Activated B cell treated with CpG ODN at 0.5 μM for 24 hours (primary cell): Measurements from ENCODE around the gene MED13L. TPM values are rescaled to one million over a fixed set of nuclear protein-coding genes. Genes with fewer than 3 reads are reported as not detected.

Experiments
- ATAC-seq: fragments of 200-7000 bp; cut with Tn5 transposase; one replicate; pipeline ENCODE4 v1.10.0; 2021; ENCODE audit warnings: low read depth, mild to moderate bottlenecking, moderate library complexity
- CTCF ChIA-PET: fragments of 350-600 bp; sonication (Branson Sonifier 250); formaldehyde crosslinking; loops from one replicate; lab custom pipeline; 2021; ENCODE audit warnings: antibody characterized with exemption; lab: Charles Lee
- POLR2A ChIA-PET: fragments of 350-600 bp; sonication (Branson Sonifier 250); formaldehyde crosslinking; loops from one replicate; lab custom pipeline; 2021; ENCODE audit warnings: antibody characterized with exemption; lab: Charles Lee
- DNase-seq: peaks from one replicate; pipeline ENCODE4 v3.0.0; 2022
- H3K27ac Mint-ChIP-seq: one replicate; pipeline ENCODE4 v1.8.0; 2020; ENCODE audit warnings: mixed read lengths
- H3K27me3 Mint-ChIP-seq: one replicate; pipeline ENCODE4 v1.8.0; 2021; ENCODE audit warnings: mixed read lengths
- H3K36me3 Mint-ChIP-seq: one replicate; pipeline ENCODE4 v1.8.0; 2021; ENCODE audit warnings: low read depth, mixed read lengths
- H3K4me1 Mint-ChIP-seq: one replicate; pipeline ENCODE4 v1.8.0; 2021; ENCODE audit warnings: mixed read lengths
- H3K4me3 Mint-ChIP-seq: one replicate; pipeline ENCODE4 v1.8.0; 2020; ENCODE audit warnings: mild to moderate bottlenecking, mixed read lengths
- H3K9me3 Mint-ChIP-seq: one replicate; pipeline ENCODE4 v1.8.0; 2020; ENCODE audit warnings: mixed read lengths
- CTCF ChIP-seq: fragments of 200-600 bp; IDR thresholded peaks from one replicate; pipeline ENCODE4 v1.8.0; 2022; ENCODE audit warnings: antibody characterized with exemption, mild to moderate bottlenecking
- intact Hi-C: fragments of 100-400 bp; cut with micrococcal nuclease; formaldehyde crosslinking; loops from one replicate; pipeline ENCODE4 v1.15.1; 2024
- total RNA-seq: library from RNA; stranded (reverse); gene quantifications from 2 replicates; pipeline ENCODE4 v1.2.3, GENCODE V29; 2022

MED13L gene
- total RNA-seq, 1 donor from 2014 or later: 183 TPM

DNA sequence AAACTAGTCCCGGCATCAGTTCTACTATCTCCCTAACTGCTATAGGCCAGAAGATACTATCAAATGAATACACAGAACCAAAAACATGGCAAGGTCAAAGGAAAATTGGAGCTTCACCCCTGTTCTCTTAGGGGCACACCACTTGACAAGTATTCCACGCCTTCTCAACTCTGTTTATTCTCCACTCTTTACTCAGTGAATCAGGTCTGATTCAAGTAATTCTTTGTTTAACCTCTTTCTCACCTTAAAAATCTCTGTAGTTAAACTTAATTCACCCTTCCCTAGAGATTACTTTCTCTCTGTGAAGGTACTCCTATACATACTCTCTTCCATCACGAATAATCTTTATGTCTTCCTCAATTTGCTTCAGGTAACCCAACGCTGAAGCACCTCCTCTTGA lies 248.9 kb downstream of the MED13L start:
- H3K4me3 Mint-ChIP-seq: no peak overlapping the region
- ATAC-seq (no peak), DNase-seq (no peak)
- H3K36me3 Mint-ChIP-seq: peaks cover 2% of the 10 kb centered on the region
- peaks cover 39% of the 10 kb centered on the region for H3K4me1 Mint-ChIP-seq
- intact Hi-C loops: no loop called here
- H3K27me3 Mint-ChIP-seq: no peaks in the 10 kb centered on the region
- H3K27ac Mint-ChIP-seq: no peak overlapping the region
- no peak for TF ChIP-seq CTCF
- H3K9me3 Mint-ChIP-seq: no peaks in the 10 kb centered on the region
- POLR2A ChIA-PET: interaction anchor here (0.6 kb wide), 1 partner anchor 41 kb away, joined by 3 read pairs; no protein-coding TSS in a partner anchor
- CTCF ChIA-PET: no interaction called here

GRCh38 chr12:116027551-116027821 lies 250.0 kb downstream of the MED13L start:
- Mint-ChIP-seq H3K27me3 (no peaks in the 10 kb centered on the region), H3K27ac (no peak overlapping the region), H3K4me1 (peaks cover 41% of the 10 kb centered on the region), H3K36me3 (peaks cover 5% of the 10 kb centered on the region), H3K9me3 (no peaks in the 10 kb centered on the region), H3K4me3 (no peak overlapping the region)
- TF ChIP-seq CTCF: no peak
- ATAC-seq (no peak), DNase-seq (no peak)
- CTCF ChIA-PET: no interaction called here
- POLR2A ChIA-PET: no interaction called here
- intact Hi-C loops: no loop called here

DNA sequence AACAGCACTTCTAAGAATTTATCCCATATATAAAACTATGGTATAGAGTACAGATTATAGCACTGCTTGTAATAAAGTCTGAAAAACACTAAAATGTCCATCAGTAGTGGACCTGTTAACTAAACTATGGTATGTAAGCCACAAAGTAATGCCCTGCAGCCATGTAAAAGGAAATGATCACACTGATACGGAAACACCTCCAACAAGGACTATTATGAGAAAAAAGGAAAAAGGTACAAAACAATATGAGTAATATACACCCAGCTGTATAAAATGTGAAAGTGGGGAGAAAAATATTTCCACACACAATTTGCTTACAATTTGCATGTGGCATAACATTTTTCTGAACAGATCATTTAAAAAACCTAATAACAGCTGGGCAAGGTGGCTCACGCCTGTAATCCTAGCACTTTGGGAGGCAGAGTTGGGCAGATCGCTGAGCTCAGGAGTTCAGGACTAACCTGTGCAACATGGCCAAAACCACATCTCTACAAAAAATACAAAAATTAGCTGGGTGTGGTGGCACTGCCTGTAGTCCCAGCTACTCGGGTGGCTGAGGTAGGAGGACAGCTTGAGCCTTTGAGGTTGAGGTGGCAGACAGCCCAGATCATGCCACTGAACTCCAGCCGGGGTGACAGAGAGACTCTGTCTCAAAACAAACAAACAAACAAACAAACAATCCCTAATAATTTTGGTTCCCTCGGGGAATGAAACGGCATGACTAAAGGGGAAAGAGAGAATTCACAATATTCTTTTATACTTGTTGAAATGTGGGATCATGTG lies 250.5 kb downstream of the MED13L start:
- peaks cover 40% of the 10 kb centered on the region for H3K4me1 Mint-ChIP-seq
- H3K27me3 Mint-ChIP-seq: no peaks in the 10 kb centered on the region
- no peak for TF ChIP-seq CTCF
- no peak overlapping the region for H3K4me3 Mint-ChIP-seq
- peaks cover 7% of the 10 kb centered on the region for H3K36me3 Mint-ChIP-seq
- intact Hi-C loops: no loop called here
- ChIA-PET CTCF (no interaction called here), POLR2A (no interaction called here)
- H3K9me3 Mint-ChIP-seq: no peaks in the 10 kb centered on the region
- DNase-seq (no peak), ATAC-seq (no peak)
- H3K27ac Mint-ChIP-seq: peak overlapping the region; percentile 10

- peaks cover 40% of the 10 kb centered on the region for H3K4me1 Mint-ChIP-seq
- no peaks in the 10 kb centered on the region for H3K9me3 Mint-ChIP-seq
- H3K4me3 Mint-ChIP-seq: no peak overlapping the region
- DNase-seq (no peak), ATAC-seq (no peak)
- intact Hi-C loops: no loop called here
- peaks cover 7% of the 10 kb centered on the region for H3K36me3 Mint-ChIP-seq
- TF ChIP-seq CTCF: no peak
- no peaks in the 10 kb centered on the region for H3K27me3 Mint-ChIP-seq
- CTCF ChIA-PET: no interaction called here
- H3K27ac Mint-ChIP-seq: no peak overlapping the region
- POLR2A ChIA-PET: no interaction called here
Observed at GRCh38 chr12:116026346-116026745, 251.1 kb downstream of the MED13L start.

DNA sequence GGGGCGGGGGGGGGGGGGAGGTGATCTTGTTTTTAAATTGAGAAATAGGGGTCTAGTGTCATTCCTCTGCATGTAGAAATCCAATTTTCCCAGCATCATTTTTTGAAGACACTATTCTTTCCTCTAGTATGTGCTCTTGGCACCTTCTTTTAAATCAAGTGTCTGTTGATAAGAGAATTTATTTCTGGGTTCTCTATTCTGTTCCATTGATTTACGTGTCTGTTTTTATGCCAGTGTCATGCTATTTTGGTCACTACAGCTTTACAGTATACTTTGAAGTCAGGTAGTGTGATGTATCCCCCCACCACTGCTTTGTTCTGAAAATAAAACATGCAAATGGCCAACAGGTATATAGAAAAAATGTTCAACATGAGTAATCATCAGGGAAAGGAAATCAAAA lies 252.7 kb downstream of the MED13L start:
- H3K36me3 Mint-ChIP-seq: peaks cover 20% of the 10 kb centered on the region
- TF ChIP-seq CTCF: no peak
- H3K27ac Mint-ChIP-seq: no peak overlapping the region
- DNase-seq (no peak), ATAC-seq (no peak)
- ChIA-PET POLR2A (no interaction called here), CTCF (no interaction called here)
- H3K9me3 Mint-ChIP-seq: no peaks in the 10 kb centered on the region
- no peak overlapping the region for H3K4me3 Mint-ChIP-seq
- peaks cover 40% of the 10 kb centered on the region for H3K4me1 Mint-ChIP-seq
- intact Hi-C loops: no loop called here
- no peaks in the 10 kb centered on the region for H3K27me3 Mint-ChIP-seq
